HG03108 (cell line): Measurements from ENCODE around the gene NCEH1.
A peak's percentile ranks its signal among the peaks of the same experiment; 100 is the strongest.
"Not testable (repeated sequence)": the region's sequence is repeated elsewhere in the genome, so short reads cannot be mapped to it uniquely, and the experiment has no call there.

Experiments used
- ATAC-seq: cut with Tn5 transposase; IDR thresholded peaks from one replicate; pipeline ENCODE4 v1.9.1; 2021; ENCODE audit warnings: moderate library complexity; ENCODE audit not compliant: unreplicated experiment

Gene NCEH1

DNA sequence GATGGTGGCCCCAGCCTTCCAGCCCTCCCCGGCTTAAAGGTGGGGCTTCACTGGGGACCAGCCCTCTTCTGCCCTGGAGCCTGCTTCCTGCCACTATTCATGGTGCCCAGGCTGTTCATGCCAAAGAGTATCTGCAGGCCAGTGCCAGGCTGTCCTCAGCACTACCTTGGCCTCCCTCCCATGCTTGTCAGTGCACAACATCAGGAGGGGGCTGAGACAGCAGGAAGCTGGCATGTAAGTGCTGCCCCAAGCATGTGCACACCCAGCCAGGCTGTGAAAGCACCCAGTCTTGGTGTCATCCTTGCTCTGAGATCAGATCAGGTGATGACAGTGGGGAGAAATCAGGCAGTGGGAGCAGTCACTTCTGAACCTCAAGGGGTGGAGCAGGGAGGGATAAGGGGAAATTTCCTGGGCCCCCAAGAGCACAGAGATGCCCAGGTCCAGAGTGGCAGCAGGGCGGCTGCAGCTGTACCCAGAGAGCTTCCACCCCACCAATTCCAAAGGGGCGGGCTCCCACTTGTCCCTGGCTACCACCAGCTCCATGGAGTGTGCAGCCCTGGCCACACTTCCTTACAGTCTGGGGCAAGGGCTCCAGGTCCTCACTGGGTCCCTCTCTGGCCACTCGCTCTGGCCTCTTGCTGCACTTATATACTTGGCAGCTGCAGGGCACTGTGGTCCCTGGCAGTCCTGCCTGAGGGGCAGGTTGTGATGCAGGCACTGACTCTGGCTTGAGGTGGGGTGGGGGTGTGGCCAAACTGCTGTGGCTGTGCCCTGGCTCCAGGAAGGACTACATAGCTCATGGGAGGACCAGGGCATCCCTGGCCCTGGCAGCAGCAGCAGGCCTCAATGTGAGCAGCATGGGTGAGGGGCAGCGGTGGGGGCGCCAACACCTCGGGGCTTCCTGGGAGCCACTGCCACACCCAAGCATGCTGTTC lies 96.3 kb downstream of the NCEH1 start:
- ATAC-seq: no peak

DNA sequence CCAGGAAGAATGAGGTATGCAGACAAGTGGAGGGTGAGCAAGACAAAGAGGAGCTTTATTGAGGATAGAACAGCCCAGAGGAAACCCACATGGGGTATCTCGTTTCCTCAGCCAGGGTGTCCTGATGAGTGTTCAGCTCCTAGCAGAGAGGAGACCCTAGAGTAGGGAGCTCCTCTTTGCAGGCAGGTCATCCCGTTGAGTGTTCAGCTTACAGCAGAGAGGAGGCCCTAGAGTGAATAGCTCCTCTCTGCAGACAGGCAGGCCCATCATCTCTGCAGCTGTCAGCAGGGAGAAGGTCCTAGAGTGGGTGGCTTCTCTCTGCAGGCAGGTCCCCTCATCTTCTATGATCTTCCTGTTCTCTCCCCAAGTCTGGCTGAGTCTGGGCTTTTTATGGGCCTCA lies 97.0 kb downstream of the NCEH1 start:
- ATAC-seq: no peak

GRCh38 chr3:172612871-172613678 lies 97.8 kb downstream of the NCEH1 start:
- no peak for ATAC-seq

- no peak for ATAC-seq
These were observed 101.1 kb downstream of the NCEH1 start for GRCh38 chr3:172609750-172610149.

- no peak for ATAC-seq
These were observed 102.3 kb downstream of the NCEH1 start for GRCh38 chr3:172608575-172608974.

- ATAC-seq: no peak
These were observed 103.4 kb downstream of the NCEH1 start for GRCh38 chr3:172607305-172608121.

- no peak for ATAC-seq
These were observed 104.8 kb downstream of the NCEH1 start for GRCh38 chr3:172606021-172606420.

GRCh38 chr3:172604895-172605646 lies 105.8 kb downstream of the NCEH1 start:
- no peak for ATAC-seq

GRCh38 chr3:172601066-172601832 lies 109.6 kb downstream of the NCEH1 start:
- no peak for ATAC-seq

DNA sequence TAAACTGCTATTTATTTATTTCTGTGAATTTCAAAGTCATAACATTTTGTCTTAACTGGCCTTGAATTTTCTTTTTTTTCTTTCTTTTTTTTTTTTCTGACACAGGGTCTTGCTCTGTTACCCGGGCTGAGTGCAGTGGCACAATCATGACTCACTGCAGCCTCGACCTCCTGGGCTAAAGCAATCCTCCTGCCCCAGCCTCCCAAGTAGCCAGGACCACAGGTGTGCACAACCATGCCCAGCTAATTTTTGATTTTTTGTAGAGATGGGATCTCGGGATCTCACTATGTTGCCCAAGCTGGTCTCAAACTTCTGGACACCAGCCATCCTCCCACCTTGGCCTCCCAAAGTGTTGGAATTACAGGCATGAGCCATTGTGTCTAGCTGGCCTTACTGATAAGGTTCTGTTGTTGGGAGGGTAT lies 110.2 kb downstream of the NCEH1 start:
- ATAC-seq: no peak

DNA sequence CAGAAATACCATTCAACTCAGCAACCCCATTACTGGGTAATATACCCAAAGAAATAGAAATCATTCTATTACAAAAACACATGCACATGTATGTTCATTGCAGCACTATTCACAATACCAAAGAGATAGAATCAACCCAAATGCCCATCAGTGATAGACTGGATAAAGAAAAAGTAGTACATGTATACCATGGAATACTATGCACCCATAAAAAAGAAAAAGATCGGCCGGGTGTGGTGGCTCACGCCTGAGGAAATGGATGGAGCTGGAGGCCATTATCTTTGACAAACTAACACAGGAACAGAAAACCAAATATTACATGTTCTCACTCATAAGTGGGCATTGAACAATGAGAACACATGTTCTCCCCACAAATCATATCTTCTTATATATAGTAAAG lies 112.0 kb downstream of the NCEH1 start:
- no peak for ATAC-seq

GRCh38 chr3:172596394-172596706 lies 114.5 kb downstream of the NCEH1 start:
- no peak for ATAC-seq

- ATAC-seq: peak; percentile 37
These were observed 115.0 kb downstream of the NCEH1 start for GRCh38 chr3:172595664-172596393.

DNA sequence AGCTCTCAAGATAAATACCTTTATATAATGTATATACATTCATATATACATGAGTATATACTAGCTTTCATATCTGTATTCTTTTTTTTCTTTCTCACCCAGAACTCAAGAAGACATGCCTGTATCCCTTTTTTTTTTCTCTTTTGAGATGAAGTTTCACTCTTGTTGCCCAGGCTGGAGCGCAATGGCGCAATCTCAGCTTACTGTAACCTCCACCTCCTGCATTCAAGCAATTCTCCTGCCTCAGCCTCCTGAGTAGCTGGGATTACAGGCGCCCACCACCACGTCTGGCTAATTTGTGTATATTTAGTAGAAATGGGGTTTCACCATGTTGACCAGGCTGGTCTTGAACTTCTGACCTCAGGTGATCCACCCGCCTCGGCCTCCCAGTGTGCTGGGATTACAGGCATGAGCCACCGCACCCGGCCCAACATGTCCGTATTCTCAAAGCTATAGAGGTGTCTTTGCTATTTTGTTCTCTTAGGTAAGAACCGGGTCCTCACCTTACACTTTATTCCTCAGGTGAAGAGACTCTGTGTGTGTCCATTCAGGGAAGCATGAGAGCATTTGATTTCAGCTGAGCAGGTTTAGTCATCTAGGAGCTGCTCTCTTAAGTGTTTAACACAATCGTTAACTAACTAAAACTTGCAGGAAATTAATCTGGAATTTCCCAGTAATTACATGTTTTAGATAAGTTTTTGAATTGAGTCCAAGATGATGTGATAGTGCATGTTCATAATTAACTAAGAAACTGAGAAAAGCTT lies 115.8 kb downstream of the NCEH1 start:
- not testable (repeated sequence) for ATAC-seq

- no peak for ATAC-seq
These were observed 117.8 kb downstream of the NCEH1 start for GRCh38 chr3:172592898-172593669.

DNA sequence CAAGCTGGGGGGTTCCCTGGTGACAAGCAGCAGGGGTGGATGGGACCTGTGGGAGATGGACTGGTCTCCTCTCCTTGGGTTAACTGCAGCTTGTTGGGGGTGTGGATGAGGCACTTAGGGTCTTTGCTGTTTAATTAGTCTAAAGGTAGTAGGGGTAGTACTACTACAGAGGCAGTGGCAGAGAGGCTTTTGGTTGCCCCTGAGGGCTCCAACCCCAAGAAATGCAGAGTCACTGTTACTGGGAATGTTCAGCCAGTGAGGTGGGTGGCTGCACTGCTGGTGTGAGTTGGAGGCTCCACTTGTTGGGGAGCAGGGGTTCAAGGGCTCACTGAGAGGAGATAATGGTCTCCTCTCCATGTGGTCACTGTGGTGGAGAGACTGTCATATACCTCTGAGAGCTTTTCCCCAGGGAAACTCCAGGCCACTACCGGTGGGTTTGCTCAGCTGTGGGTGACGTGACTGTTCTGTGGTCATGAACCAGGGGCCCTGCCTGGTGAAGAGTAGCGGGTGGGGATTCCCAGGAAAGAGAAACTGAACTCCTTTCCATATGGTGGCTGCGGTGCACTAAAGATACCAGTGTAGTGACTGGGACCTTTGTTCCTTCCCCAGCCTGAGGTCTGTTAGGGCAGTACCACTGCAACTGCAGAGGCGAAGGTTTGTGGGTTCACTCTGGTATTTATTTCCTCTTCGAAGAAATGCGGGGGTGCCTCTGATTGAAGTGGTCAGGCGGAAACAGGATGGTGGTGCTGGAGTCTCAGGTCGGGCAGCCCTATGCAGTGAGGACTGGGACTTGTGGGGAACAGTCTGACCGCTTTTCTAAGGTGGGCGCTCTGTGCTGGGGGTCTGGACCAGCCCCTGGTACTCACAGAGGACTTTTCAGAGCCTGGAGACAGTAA lies 118.7 kb downstream of the NCEH1 start:
- ATAC-seq: peak; percentile 88
